HG03280 (cell line): ENCODE results near the gene COL4A2.
A peak's percentile ranks its signal among the peaks of the same experiment; 100 is the strongest.

Experiments
- ATAC-seq: cut with Tn5 transposase; IDR thresholded peaks from one replicate; pipeline ENCODE4 v1.9.1; 2021; ENCODE audit warnings: mild to moderate bottlenecking, moderate library complexity; ENCODE audit not compliant: unreplicated experiment

The COL4A2 gene

GRCh38 chr13:110466266-110466915 lies 159.3 kb downstream of the COL4A2 start:
- no peak for ATAC-seq

- no peak for ATAC-seq
These were observed 160.5 kb downstream of the COL4A2 start for GRCh38 chr13:110467516-110468110.

GRCh38 chr13:110468986-110469495 lies 162.0 kb downstream of the COL4A2 start:
- no peak for ATAC-seq

- ATAC-seq: no peak
These were observed 162.5 kb downstream of the COL4A2 start for GRCh38 chr13:110469597-110469996.

GRCh38 chr13:110470272-110471009 lies 163.4 kb downstream of the COL4A2 start:
- ATAC-seq: no peak

GRCh38 chr13:110471156-110471832 lies 164.2 kb downstream of the COL4A2 start:
- no peak for ATAC-seq

GRCh38 chr13:110471833-110472162 lies 164.7 kb downstream of the COL4A2 start:
- ATAC-seq: peak; percentile 99

- no peak for ATAC-seq
These were observed 165.9 kb downstream of the COL4A2 start for GRCh38 chr13:110472904-110473563.

GRCh38 chr13:110474713-110475112 lies 167.6 kb downstream of the COL4A2 start:
- no peak for ATAC-seq

- no peak for ATAC-seq
These were observed 168.0 kb downstream of the COL4A2 start for GRCh38 chr13:110475117-110475516.

- no peak for ATAC-seq
These were observed 168.6 kb downstream of the COL4A2 start for GRCh38 chr13:110475550-110476219.

- no peak for ATAC-seq
These were observed 169.1 kb downstream of the COL4A2 start for GRCh38 chr13:110476220-110476617.

- ATAC-seq: no peak
These were observed 170.7 kb downstream of the COL4A2 start for GRCh38 chr13:110477706-110478245.

GRCh38 chr13:110478405-110479214 lies 171.5 kb downstream of the COL4A2 start:
- no peak for ATAC-seq

GRCh38 chr13:110479215-110479545 lies 172.1 kb downstream of the COL4A2 start:
- no peak for ATAC-seq

GRCh38 chr13:110479648-110480047 lies 172.6 kb downstream of the COL4A2 start:
- no peak for ATAC-seq

- no peak for ATAC-seq
These were observed 173.1 kb downstream of the COL4A2 start for GRCh38 chr13:110480161-110480560.

- ATAC-seq: no peak
These were observed 176.4 kb downstream of the COL4A2 start for GRCh38 chr13:110483386-110483968.
